GM15510 (cell line): Measurements from ENCODE around the gene CHAC1.
A peak's percentile ranks its signal among the peaks of the same experiment; 100 is the strongest.

Source experiments
- POLR2A ChIP-seq: IDR thresholded peaks from 3 replicates; pipeline ENCODE4 v1.6.1; 2011; ENCODE audit warnings: borderline replicate concordance; ENCODE audit not compliant: insufficient read length; ENCODE audit errors: extremely low read depth

Gene CHAC1

DNA sequence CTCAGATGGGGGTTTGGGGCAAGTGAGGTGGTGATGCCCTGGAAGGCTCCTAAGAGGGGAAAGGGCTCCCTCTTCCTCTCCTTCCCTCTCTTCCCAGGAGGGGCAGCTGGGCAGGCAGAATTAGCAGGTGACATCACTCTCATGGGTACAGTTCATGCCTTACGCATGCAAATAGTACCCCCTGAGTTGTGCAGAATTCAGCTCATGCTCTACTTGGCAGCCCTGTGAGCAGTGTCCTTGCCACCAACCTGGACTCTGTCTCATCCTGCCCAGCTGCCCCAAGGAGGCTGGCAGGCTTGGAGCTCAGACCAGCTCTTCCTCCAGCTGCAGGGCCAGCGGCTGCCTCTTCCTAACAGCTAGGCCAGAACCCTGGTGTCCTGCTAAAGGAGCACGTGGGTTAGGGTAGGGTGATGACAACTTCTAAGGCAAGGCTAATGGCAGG lies 3.3 kb downstream of the CHAC1 start:
- no peak for TF ChIP-seq POLR2A

DNA sequence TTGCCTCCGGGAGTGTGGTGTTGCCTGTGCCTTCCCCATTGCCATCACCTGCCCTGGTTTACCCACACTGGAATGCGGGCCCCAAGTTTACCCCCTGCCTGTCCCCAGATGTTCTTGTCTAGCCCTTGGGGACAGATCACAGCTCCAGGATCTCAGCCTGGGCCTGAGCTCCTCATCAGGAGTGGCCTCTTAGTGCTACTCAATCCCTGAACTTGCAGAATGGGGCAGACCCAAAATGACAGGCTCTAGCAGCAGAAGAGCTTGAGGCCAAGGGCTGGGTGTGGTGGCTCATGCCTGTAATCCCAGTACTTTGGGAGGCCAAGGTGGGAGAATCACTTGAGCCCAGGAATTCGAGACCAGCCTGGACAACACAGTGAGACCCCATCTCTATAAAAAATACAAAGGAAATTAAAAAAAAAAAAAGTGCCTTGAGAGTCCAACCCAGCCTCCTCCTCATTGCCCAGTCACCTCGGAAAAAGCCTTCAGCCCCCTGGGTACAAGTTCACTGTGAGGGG lies 3.8 kb downstream of the CHAC1 start:
- no peak for TF ChIP-seq POLR2A

DNA sequence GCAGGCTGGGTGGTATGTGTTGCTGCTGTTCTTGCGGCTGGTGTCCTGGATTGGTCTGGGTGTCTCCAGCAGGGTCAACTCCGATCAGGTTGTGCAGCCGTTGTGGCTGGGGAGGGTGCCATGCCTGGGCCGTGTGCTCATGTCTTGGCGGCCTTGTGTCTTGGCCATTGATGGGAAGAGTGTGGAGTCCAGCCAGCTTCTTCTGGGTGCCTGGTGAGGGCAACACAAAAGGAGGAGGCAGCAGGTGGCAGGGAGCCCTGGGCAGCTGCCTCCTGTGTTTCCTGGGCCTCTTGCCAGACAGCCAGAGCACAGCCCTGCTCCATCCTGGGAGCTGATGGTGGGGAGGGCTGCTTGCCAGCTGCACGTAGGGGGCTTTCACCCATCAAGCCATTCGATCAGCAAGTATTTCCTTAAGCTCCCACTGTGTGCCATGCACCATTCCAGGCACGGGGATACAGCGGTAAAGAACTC lies 4.3 kb downstream of the CHAC1 start:
- TF ChIP-seq POLR2A, result peak; percentile 23

DNA sequence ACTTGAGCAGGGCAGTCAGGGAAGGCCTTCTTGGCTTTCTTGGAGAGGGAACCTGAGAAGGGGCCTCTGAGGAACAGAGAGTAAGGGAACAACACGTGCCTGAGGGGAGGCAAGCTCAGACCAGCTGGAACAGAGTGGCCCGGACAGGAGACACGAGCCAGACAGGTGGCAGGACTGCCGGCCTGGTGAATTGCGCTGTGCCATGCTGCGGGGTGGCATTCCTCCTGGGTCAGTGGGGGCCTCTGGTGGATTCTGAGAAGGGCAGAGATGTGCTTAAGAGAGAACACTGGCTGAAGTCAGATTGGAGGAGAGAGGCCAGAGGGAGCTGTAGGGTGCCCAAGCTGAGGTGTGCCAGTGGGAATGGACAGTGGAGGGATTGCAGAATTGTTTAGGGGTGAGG lies 4.9 kb downstream of the CHAC1 start:
- no peak for TF ChIP-seq POLR2A

DNA sequence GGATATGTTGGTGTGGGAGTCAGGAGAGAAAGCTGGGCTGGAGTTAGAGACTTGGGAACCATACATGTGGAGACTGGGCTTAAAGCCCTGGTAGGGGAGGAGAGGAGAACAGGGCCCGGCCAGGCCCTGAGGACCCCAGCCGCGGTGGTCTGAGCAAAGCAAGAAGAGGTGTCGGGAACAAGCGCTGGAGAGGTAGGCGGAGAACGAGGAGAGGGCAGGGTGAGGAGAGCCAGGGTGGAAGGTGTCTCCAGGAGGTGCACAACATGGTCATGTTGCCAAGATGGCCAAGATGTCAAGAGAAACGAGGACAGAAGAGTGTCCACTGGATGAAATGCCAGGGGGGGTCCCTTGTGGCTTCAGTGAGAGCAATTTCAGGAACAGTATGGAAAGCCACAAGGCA lies 5.5 kb downstream of the CHAC1 start:
- TF ChIP-seq POLR2A, result no peak

DNA sequence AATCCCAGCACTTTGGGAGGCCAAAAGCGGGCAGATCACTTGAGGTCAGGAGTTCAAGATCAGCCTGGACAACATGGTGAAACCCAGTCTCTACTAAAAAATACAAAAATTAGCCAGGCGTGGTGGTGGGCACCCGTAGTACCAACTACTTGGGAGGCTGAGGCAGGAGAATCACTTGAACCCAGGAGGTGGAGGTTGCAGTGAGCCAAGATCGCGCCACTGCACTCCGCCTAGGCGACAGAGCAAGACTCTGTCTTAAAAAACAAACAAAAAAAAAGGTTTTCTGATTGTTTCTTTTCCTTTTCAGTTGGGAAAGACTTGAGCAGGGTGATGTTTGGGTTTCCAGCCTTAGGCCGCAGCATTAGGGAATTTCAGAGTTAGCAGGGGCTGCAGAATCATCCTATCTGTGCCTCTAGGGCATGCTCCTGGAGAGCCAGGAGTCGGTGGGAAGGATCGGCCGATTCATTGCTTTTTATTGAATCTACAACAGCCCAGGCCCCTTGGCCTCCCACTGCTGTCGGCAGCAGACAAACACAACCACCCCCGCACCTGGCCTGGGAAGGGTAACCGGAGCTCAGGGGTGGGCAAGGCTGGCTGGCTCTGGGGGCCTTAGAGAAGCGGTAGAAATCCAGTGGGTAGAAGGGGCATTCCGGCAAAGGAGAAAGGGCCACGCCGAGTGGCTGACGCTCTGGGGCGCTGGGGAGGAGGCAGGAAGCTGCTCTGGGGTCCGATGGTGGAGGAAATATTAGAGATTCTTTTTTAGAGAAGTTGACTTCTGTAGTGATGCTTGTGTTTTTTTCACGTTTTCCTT lies 6.3 kb downstream of the CHAC1 start:
- no peak for TF ChIP-seq POLR2A

DNA sequence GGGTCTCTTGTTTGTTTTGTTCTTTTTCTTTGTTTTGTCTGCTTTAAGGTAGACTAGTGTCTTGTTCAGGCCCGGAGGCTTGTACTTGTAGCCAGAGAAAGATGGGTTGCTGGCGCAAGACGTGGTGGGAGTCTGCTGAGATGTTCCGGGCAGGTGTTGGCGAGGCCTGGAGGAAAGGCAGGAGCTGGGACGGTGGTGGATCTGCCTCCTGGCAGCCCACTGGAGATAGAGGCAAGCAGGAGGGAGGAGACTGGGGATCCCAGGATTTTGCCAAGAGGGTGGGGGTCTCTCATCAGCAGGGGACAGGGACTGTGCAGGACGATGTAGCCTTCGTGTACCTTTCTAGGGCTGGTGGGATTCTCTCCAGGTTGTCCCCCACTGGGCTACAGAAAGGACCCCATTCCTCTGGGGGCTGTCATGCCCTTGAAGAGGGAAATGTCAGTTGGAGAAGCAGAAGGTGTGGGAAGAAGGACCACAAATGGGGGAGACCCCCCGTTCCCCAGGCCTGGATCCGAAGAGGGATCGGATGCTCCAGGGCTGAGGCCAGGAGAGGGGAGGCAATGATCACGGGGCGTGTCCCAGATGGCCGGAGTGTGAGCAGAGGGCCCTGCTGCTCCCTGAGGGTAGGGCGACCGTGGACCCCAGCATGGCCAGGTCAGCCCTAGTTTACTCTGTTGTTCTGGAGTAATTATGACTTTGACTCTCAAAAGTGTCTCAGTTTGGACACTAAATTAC lies 7.0 kb downstream of the CHAC1 start:
- TF ChIP-seq POLR2A, result no peak

DNA sequence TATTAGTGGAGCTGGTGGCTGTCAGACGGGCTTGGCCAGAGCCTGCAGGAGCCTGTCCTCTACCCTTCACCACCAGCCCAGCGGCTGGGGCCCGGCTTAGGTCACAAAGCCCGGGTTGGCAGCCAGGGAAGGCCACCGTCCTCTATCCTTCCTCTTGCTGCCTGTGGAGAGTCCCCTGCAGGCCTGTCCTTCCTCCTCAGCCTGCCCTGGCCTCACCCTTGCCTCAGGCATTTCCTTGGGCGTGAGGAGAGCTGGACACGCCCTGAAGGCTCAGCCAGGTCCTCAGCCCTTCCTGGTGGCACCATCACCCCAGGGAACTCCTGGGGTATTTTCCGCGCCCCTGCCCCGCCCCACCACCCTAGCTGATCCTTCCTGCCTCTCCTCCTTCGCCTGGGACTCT lies 7.7 kb downstream of the CHAC1 start:
- no peak for TF ChIP-seq POLR2A

DNA sequence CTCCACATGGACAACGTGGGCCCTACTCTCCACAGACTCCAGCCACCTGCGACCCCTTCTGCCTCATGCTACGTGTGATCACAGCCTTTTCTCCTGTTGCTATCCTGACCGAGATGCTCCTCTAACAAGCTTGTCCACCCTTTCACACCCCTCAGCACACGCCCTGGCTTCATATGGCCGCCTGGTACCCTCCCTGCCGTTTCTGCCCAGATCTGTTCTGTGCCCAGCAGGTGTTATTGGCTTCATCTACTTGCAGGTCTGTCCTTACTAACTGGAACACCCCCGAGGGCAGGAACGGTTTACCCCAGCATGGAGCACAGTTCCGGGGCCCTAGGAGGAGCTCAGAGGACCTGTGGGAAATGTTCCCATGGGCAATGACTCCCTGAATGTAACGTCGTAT lies 9.9 kb downstream of the CHAC1 start:
- no peak for TF ChIP-seq POLR2A

DNA sequence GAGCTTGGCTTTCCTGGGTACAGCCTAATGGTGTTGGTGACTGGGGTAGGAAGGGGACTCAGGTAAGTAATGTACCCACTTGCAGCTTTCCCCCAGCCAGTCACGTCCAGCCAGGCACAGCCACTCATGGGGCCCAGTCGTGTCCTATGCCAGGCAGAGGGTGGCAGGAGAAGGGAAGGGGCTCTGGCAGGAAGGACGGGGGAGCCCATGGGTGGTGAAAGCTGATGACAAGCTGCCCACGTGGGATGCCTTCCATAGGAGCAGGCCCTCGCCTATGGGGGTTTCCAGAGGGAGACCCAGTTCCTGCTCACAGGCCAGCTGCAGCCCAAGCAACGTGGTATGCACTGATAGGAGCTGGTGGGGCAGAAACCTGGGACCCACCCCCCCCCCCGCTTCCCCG lies 10.7 kb downstream of the CHAC1 start:
- no peak for TF ChIP-seq POLR2A

DNA sequence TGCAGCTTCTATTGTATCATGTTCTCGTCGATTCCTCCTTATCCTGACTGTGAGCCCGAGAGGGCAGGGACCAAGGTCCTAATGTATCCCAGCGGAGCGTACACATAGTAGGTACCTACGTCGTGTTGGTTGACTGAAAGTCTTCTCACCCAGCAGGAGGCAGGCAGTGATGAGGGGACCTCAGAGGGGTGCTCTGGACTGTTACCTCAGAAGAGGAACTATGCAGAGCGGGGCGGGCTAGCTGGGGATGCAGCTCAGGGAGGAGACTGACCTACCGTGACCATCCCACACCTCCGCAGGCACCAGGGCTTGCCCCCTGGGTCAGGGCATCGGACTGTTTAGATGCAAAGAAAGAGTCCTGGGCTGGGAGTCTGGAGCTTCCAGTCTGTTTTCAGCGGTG lies 11.4 kb downstream of the CHAC1 start:
- TF ChIP-seq POLR2A, result no peak

DNA sequence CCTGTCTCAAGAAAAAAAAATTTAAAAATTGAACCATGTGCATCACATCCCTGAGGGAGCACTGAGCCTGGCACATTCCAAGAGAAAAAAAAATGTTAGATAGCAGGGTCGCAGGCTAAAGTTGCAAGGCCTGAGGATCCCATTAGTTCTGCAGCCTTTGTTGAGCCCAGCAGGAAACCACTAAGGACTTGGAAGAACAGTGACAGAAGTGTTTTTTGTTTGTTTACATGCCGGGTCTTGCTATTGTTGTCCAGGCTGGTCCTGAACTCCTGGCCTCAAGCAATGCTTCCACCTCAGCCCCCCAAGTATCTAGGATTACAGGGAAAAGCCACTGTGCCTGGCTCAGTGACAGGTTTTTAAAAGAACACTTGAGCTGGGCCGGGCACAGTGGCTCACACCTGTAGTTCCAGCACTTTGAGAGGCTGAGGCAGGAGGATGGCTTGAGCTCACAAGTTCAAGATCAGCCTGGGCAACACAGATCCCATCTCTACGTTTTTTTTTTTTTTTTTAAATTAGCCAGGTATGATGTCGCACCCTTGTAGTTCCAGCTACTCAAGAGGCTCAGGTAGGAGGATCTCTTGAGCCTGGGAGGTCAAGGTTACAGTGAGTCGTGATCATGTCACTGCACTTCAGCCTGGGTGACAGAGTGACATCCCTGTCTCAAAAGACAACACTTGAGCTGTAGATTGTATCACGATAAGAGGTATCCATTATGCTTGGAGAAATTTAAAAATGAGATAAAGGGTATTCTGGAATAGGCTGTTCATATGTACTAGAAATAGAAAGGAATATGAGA lies 15.2 kb downstream of the CHAC1 start:
- TF ChIP-seq POLR2A, result no peak

DNA sequence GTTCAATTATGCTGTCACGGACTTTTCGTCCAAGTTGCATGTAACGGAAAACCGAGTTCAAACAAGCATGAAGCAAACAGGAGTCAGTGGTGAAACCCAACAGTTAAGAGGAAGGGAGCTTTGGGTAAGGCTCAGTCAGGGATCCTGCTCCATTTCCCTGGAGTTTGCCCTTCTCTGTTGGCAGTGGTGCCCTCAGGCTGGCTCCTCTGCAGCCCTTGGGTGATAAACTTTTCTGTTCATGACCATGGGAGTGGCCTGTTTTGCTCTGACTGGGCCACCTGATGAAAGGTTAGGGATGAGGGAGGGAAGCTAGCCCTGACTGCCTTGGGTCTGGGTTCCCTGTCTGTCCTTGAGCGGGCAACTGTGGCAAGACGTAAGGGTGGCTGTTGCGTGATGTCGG lies 16.1 kb downstream of the CHAC1 start:
- TF ChIP-seq POLR2A, result no peak

DNA sequence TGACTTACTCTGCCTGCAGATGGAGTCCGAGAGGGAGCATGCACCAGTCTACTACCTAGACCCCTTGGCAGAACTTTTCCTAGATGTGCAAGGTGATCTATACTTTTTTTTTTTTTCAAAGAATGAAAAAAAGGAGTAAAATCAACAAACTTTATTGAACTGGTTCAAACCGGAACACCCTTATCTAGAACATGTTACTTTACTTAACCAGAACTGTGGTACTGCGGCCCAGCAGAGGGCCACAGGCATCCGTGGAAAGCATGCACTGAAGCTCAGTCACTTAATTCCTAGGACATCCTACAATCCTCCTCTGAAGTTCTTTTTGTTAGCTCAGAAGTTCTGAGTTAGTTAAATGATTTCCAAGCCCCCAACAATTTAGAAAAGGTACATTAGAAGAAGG lies 21.6 kb downstream of the CHAC1 start:
- no peak for TF ChIP-seq POLR2A

DNA sequence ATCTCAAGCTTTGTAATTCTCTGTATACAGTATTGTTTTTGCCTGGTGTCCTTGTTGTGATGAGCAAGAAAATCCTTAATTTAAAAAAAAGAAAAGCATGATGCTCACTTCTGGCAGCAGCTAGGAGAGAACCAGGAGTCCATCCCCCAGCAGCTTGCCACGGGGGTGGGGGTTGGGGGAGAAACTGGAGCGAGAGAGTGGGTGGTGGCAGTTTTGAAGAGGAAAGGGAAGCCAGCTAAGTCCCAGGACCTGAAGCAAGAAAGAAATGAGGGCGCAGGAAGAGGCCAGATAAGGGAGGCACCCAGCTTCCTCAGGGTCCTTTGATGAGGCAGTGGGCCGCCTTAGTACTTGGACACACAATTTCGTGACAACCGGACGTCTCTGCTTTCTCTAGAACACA lies 23.5 kb downstream of the CHAC1 start:
- no peak for TF ChIP-seq POLR2A

DNA sequence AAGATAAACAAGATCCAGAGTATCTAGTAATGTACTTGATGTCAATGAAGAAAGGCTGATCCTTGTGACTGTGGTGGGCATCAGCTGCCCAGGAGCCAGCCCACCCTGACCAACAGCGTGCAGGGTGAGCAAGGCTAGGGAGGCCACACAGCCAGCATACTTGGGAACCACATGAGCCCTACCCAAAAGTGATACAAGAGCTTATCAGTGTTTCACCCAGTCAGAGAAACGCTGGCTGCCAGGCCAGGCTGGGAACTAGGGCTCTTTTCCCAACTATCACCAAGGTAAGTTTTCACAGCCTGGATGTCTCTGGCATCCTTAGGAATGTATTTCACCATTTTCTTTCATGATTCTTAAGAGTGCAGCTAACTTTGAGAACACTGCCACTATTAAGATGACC lies 24.9 kb downstream of the CHAC1 start:
- no peak for TF ChIP-seq POLR2A

DNA sequence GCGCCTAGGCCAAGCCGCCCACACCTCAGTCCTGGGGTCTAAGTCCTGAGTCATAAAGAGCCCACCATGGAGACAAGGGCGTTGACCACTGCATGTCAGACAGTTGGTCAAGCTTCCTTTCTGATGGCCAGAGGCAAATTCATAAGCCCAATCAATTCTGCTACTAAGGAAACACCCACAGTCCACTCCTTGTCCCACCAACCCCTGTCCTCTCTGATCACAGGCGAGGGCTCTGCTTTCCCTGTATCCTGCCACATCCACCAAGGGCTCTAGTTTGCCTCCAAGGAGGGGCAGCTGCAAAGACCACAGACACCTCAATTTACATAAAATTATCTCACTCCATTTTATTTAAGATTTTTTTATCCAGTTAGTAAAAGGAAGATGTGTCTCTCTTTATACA lies 25.3 kb downstream of the CHAC1 start:
- TF ChIP-seq POLR2A, result no peak
